HG03442 (cell line): ENCODE measurements around the gene GUCY1A1.
"Not testable (repeated sequence)": the region's sequence is repeated elsewhere in the genome, so short reads cannot be mapped to it uniquely, and the experiment has no call there.

Experiments used
- ATAC-seq: cut with Tn5 transposase; IDR thresholded peaks from one replicate; pipeline ENCODE4 v1.9.1; 2021; ENCODE audit warnings: mild to moderate bottlenecking, moderate library complexity; ENCODE audit not compliant: unreplicated experiment

GUCY1A1 gene, protein sequence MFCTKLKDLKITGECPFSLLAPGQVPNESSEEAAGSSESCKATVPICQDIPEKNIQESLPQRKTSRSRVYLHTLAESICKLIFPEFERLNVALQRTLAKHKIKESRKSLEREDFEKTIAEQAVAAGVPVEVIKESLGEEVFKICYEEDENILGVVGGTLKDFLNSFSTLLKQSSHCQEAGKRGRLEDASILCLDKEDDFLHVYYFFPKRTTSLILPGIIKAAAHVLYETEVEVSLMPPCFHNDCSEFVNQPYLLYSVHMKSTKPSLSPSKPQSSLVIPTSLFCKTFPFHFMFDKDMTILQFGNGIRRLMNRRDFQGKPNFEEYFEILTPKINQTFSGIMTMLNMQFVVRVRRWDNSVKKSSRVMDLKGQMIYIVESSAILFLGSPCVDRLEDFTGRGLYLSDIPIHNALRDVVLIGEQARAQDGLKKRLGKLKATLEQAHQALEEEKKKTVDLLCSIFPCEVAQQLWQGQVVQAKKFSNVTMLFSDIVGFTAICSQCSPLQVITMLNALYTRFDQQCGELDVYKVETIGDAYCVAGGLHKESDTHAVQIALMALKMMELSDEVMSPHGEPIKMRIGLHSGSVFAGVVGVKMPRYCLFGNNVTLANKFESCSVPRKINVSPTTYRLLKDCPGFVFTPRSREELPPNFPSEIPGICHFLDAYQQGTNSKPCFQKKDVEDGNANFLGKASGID

DNA sequence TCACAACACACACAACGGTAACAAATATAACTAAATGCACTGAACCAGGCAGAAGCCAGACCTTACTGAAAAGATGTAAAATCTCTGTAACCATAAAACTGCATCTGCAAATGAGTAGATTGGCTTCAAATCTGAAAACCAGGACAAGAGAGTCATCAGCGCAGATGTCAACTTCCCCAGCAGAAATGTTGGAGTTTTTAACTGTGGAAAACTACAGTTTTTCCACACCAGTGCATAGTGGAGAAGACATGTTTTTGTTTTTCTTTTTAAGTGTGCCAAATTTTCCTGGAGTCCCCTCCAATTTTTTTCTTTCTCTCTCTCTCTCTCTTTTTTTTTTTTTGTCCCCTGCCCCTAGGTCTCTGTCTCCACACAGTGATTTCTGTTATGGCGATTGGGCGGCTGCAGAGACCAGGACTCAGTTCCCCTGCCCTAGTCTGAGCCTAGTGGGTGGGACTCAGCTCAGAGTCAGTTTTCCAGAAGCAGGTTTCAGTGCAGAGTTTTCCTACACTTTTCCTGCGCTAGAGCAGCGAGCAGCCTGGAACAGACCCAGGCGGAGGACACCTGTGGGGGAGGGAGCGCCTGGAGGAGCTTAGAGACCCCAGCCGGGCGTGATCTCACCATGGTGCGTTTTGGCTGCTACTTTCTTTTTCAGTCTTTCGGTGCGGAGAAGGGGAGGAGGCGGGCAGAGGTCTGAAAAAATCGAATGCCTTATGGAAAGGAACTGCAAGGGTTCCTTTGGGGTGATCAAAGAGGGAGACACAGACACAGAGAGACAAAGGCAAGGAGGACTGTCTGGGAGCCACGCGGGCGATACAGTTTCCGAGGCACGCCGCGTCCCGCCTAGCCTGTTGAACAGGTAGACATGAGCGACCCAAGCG is at the start of gene GUCY1A1:
Gene GUCY1A1 (plus strand): TSS at position 505 of the 878 bp plus-strand sequence. CDS start 30,020 bp downstream, outside the sequence.
- peak; percentile 40 for ATAC-seq

DNA sequence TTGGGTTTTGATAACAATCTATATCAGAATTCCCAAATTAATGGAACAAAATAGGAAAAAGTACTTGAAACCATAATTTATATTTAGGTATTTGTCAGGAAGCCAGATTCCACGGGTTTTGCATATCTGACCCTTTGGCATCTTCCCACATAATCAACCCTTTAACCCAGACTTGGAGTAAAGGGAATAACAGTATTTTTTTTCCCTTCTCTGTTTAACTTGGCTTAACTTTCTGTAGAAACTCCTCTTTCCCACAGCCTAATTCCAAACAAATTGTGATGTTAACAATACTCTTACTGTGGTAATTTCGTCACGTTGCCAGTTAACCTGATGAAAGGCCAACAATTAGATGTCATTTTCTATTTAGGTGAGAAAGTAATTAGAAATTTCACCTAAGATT is 49.4 kb upstream of the GUCY1A1 start:
- no peak for ATAC-seq

DNA sequence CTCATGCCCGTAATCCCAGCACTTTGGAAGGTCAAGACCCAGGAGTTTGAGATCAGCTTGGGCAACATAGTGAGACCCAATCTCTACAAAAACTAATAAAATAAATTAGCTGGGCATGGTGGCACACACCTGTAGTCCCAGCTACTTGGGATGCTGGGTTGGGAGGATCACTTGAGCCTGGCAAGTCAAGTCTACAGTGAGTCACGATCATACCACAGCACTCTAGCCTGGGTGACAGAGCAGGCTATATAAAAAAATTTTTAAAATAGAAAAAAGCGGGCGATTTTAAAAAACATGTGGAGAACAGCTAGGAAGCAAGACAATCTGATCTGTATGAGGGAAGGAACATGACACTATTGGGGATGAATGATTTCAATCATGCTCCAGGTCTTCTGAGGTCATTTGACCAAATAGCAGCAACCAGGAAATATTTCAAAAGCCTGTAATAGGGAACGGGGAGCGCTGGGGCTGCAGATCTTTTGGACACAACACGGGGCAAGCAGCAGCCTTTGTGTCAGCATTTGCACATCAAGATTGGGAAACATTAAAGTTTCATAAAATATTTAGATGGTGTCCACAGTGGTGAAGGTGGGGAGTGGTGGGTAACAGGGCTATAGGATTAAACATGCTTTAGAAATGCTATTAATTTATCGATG is 48.3 kb upstream of the GUCY1A1 start:
- no peak for ATAC-seq

DNA sequence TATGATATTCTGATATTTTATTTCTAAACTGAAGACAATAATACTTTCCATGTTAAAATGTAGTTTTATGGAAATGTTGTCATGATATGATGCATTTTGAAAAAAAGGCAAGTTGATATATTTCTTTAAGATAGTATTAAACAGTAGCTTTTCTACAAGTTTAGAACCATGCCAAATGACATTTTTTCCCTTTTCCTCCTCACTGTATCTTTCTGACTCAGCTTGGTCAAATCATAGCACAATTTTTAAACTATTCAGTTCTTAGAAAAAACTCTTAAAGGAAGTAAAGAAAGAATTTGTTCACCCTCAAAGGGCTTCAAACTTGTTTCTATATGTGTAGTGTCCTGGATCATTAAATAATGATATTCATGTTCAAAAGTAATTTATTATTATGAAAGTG is 46.0 kb upstream of the GUCY1A1 start:
- ATAC-seq, result no peak

DNA sequence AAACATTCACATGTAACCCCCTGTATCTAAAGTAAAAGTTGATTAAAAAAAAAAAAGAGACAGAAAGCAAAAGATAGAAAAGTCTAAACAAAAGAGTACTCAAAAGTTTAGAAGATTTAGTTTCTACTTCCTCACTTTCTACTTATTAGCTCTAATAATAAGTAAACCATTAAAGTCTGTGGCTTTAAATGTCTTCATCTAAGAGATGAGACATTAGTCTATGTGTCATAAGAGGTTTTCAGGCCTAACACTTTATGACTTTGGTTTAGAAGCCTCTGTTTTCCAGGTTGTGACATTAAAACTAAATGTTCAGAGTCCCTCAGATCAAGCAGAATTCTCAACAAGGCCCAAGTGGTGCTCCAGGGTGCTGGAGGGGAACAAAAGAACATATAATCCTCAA is 42.2 kb upstream of the GUCY1A1 start:
- ATAC-seq, result peak; percentile 86

DNA sequence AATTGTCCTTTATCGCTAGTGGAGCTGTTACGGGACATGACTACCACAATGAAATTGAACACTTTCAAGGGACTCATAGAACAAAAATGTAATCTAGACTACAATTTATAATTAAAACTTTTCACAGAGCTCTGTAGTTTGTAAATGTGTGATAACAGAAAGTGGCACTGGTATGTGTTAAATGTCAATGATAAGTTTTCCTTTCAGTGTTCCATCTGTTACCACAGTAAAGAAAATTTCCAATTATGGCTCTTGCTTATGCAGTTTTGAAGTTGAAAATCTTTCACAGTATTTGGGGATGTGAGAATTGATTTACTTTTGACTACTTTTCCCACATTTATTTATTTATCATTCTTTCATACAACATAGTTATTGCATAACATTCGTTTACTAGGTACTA is 40.1 kb upstream of the GUCY1A1 start:
- no peak for ATAC-seq

DNA sequence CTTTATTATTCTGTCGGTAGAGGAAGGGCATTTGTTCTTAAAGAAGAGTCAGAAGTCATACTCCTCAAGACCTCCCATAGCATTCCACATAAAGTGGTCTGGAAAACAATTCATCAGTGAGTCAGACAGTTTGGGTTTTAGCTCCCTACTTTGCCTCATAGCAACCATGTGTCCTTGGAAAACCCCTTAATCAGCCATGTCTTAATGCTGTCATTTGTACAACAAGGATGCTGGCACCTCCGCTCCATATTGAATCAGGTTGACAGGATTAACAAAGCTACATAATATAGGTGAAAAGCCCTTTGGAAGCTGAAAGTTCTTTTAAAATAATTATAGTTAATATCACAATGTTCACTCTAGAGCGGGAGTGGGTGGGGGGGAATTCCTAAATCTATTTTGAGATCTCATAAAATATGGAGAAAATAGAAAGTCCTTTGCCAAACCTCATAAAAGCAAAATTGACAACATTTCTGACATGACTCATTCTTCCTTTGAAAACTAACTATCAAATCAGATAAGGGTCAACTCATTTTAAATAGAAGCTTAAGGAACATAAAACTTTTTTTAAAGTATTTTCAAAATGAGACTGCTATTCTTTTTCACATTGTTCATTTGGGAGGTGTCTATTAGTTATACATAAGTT is 37.3 kb upstream of the GUCY1A1 start:
- ATAC-seq, result no peak

DNA sequence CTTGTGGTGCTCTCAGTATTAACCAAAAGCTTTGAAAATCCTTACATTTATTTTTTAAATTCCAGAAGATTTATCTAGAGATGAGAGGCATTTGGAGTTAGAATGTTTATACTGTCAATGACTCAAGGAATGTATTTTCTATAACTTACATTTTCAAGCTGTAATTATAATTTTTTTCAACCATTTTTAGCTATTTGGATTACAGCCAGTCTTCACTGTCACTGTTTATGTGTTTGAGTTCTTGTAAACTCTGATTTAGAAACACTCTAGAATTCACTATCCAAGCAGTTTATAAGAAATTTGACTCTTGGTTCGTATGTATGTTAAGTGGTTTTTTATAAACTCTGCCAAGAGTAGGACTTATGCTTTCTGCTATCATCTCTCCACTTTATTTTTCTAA is 36.7 kb upstream of the GUCY1A1 start:
- ATAC-seq, result no peak

DNA sequence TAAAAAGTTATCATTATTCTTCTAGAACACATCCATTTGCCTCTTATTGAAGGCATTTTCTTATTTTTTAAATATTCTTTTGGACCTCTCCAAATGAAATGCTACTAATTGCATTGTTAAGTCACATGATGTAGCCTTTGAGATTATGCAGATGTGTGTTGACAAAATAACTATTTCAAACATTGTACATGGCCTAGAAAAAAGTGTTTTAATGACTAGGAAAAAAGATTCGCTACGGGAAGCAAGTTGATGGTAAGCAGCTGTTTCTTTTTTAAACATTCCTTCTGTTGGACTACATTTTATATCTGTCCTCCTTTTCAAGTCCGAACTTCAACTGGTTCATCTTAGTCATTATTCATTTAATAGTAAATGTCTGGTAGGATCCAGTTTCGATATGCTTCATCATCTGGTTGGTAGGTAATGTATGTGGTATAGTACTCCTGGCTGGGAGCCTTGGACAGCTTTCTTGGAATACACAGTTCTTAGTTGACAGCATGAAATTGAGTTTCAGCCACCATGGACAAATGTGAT is 34.3 kb upstream of the GUCY1A1 start:
- no peak for ATAC-seq

DNA sequence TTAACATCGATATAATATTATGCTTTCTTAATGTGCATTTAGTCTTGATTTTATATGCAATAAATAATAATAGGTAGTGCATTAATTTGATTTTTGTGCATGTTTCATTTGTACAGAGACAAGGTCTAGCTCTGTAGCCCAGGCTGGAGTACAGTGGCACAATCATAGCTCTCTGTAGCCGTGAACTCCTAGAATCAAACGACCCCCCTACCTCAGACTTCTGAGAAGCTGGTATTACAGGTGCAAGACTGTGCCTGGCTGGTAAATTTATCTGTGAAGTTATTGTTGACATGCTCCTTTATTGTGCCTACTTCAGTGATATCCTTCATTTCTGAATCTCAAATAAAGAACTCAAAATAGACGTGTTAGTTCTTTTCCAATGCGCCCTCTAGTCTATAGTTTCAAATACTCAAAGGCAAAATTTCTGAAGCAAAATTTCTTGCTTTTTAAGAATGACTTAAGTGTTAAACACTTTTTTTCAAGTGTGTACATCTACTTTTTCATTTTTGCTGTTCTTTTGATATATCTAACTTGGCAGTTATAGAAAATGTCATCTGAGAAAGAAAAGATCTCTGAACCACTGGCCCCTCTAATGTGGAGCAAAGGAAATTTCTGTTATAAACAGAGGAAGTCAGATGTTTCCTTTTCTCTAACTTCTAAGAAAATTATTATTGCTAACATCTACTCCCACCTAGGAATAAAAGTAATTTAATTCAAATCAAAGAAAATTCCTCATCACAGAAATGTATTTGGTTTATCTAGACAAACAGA is 28.3 kb upstream of the GUCY1A1 start:
- no peak for ATAC-seq

DNA sequence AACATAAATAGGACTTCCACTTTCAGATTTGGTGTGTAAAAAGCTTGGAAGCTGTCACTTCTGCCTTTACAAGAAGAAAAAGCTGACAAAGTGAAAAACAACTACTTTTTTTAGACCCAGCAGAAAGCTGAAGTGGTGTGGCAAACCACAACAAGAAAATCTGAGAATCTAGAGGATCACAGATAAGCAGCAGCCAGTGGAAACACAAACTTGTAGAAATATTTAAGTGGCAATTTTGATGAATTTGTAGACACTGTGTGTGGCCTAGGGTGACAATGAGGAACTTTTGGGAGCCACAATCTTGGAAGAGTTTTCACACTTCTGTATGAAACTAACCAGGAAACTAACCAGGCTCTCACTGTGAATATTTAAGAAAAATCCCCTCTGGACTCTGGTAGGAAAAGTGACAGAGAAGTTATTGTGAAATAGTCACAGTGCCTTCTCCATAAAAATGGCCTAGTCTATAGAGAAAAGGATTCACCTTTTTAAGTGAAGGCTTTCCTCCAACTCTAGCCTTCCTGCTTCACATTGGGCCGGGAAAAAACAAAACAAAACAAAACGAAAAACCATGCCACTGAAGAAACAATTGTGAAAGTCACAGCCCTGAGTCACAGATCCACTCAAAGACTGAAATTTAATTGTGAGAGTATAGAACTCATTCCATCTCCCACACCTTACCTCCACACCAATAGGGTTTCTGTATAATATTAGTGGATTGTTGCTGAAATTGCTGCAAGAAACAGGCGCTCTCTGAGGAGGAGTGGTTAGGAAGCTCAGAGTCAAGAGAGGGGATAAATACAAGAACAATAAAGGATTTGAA is 26.7 kb upstream of the GUCY1A1 start:
- peak; percentile 82 for ATAC-seq

DNA sequence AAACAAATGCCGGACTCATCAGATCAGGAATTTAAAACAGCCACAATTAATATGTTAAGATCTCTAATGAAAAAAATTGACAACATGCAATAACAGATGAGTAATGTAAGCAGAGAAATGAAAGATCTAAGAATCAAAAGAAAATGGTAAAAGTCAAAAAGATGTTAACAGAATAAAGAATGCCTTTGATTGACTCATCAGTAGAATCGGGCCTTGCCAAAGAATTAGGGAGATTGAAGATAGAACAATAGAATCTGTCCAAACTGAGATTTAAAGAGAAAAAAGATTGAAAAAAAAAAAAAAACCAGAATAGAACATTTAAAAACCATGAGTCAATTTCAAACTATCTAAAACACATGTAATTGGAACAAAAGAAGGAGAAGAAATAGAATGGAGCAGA is 25.9 kb upstream of the GUCY1A1 start:
- ATAC-seq, result no peak

DNA sequence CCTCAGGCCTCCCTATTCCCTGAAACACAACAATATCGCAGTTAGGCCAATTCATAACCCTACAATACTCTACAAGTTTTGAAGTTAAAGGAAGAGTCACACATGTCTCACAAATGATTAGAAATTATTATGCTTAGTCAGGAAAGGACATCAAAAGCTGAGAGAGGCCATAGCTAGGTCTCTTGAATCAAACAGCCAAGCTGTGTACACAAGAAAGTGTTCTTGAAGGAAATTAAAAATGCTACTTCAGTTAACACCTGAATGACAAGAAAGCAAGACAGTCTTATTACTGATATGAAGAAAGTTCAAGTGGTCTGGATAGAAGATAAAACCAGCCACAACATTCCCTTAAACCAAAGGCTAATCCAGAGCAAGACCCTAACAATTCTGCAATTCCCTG is 23.6 kb upstream of the GUCY1A1 start:
- ATAC-seq, result no peak

DNA sequence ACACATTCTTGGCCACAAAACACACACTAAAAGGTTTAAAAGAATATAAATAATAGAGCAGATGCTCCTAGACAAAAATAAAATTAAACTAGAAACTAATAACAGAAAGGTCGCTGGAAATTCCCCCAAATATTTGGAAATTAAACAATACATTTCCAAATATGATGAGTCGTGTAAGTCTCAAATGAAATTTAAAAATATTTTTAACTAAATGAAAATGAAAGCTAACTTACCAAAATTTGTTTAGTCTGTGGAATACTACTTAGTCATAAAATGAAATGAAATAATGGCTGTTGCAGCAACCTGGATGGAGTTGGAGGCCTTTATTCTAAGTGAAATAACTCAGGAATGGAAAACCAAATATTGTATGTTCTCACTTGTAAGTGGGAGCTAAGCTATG is 20.6 kb upstream of the GUCY1A1 start:
- no peak for ATAC-seq

DNA sequence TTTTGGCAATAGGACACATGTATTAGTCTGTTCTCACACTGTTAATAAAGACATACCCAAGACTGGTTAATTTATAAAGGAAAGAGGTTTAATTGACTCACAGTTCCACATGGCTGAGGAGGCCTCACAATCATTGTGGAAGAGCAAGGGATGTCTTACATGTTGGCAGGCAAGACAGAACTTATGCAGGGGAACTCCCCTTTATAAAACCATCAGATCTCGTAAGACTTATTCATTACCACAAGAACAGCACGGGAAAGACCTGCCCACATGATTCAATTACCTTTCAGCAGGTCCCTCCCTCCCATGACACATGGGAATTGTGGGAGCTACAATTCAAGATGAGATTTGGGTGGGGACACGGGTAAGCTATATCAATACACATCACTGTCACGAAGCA is 15.9 kb upstream of the GUCY1A1 start:
- not testable (repeated sequence) for ATAC-seq

DNA sequence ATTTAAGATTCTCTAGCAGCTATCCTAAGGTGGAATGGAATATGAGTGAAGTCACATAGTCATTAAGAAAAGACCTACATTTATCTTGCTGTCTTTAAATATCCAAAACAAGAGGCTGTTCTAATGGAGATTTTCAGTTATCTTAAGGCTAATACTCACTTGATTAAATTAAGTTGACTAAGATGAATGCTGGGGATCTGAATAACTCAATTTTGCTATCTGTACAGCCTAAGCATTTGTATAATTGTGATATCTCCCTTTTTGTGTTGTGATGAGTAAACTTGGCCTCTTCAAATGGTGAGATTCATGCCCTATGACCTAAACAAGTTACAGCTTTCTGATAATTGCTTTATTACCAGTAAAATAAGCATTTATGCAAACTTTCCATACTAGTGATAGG is 13.6 kb upstream of the GUCY1A1 start:
- ATAC-seq, result no peak

DNA sequence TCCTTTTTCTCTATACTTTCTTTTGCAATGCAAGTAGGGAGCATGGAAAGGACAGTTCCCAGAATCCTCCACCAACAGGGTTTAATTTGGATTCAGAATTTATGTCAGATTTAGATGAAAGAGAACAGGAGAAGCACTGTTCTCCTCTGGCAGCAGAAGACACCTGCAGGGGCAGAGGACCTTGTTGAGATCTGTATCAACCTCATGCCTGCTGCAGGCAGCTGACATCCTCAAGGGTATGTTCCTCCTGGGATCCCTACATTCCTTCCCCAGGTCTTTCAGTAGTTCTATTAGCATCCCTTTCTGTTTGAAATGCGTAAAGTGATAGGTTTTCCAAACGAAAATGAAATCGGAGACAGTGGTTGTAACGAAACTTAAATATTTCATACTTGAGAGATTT is 10.6 kb upstream of the GUCY1A1 start:
- ATAC-seq, result no peak

DNA sequence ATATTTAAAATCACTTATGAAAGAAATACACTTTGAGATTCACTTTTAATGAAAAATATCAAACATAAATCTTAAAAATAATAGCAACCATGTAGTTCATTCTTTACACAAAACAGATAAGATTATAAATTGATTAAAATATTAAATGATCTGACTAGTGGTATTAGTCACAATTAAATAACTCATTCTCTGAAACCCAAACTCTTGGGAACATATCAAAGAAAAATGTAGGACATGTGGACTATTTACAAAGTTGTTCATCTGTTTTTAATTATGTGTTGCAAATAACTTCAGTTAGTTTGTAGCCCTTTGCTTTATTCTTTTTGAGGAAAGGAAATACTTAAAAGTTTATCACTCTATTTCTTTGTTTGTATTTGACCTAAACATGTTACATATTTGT is 9.5 kb upstream of the GUCY1A1 start:
- no peak for ATAC-seq
